Inflammatory macrophage (primary cell): ENCODE measurements around the gene INPP4B.

Source experiments
- DNase-seq, 2 donors: peaks; one replicate each; pipeline ENCODE4 v3.0.0-alpha.2; 2020 to 2022

The INPP4B gene

DNA sequence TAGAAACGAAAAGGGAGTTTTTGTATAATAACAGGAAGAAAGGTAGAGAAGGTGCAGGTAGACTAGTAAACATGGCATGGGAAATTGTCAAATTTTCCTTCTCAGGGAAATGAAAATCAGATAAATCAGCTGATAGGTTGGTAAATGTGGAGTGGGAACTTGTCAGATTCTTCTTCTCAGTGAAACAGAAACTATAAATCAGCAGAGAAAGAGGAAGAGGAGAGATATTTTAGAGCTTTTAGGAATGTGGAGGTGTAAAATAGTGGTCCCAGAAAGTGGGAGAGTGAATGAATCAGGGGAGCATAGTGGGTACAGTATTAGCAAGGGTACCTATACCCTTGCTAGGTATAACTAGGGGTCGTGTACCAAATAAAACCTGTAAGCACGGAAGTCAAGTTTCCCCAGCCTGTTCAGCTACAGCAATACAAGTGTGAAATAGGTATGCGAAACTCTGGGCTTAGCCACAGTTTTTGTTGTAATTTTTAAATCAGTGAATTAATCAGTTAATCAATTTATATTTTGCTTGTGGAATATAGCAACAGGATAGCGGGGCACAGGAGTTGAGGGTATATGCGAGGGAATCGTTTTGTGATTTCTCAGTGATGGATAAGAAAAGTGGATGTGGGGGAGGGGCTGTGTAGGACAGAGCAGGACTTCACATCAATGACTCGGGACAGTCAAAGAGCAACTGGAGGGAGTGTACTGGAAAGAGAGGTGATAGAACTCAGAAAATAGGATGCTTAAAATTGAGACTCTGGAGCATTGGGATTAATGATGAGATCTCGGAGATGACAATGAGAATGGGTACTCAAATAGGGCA is 561.5 kb downstream of the INPP4B start:
- DNase-seq = no peak

DNA sequence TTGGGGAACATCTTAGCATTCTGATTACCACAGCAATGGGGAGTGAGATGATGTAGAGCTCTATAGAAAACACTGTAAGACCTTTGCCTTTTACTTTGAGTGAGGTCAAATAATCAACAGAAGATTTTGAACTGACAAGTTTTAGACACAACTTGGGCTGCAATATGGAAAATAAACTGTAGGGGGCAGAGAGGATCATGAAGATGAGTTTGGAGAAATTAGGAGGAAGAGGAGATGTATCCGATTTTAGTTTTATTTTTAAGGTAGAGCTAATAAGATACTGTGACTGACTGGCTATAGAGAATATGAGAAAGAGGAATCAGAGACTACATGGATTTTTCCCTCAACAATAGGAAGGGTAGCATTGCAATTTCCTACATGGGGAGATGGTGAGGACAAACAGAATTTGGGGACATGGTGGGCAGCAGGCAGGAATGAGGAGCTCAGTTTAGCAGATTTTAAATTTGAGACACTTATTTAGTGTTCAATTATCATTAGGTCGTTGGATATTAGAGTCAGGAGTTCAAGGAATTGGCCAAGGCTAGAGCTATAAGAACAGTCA is 563.1 kb downstream of the INPP4B start:
- peak in 1 of 2 donors; percentile 8 for DNase-seq

DNA sequence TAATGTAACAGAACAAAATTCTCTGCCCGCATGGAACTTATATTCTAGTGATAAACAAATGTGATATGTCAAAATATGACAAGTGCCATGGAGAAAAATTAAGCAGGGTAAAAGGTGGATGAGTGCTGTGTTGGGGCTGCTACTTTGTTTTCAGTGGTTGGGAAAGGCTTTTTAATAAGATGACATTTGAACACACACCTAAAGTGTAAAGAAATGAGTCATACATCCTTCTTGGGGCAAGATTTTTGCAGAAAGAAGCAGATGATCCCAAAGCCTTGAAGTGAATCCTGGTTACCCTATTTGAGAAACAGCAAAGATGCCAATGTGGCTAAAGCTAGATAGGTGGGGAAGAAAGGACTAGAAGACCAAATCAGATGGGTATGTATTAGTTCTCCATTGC is 564.1 kb downstream of the INPP4B start:
- DNase-seq = no peak

DNA sequence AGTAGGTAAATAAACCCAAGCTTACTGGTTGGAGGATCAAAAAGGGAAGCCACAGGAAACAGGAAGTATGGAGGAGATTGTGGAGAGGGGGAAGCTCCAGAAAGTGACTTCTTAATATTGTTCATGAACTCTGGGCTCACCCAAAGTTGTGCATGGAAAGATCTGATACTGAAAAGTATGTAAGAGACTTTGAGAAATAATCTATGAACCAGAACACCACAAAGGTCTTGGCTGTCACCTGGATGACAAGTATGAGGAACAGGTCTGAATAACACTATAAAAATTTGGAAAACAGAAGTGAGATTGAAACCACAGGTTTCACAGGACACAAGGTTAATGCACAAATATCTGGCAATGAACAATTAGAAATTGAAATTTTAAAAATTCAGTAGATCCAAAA is 567.4 kb downstream of the INPP4B start:
- DNase-seq = peak; percentile 4 to 16

DNA sequence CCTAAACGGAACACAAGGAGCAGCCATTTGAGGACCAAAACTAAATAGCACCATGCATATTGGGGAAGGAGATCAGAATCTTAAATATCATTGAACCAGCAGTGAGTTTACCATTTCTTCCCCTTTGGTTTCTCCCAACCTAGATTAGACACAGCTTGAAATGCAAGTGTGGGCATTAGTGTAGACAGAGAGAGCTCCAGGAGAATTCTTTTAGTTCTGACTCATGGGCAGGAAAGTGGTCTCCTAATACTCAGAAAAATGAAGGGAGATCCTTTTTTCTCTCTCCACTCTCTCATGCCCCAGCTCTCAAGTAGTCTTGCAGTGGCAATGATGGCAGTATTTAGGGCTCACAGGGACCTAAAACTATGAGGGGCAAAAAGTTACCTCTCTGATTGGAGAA is 567.9 kb downstream of the INPP4B start:
- no peak for DNase-seq

DNA sequence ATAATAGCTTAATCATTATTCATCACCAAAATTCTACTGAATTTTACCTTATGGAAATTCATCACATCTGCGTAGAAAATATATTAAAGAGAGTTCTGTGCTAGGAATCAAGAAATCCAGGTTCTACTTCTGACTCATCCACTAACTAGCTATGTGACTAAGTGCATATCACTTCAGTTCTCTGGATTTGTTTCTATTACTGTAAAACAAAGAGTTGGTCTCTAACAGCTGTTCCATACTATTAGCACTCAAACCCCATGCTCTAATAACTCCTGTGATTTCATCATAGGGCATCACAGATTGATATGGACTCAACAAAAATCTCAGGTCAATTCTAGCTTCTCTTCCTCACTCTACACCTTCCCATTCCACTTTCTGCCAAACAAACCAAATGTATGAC is 572.0 kb downstream of the INPP4B start:
- no peak for DNase-seq

DNA sequence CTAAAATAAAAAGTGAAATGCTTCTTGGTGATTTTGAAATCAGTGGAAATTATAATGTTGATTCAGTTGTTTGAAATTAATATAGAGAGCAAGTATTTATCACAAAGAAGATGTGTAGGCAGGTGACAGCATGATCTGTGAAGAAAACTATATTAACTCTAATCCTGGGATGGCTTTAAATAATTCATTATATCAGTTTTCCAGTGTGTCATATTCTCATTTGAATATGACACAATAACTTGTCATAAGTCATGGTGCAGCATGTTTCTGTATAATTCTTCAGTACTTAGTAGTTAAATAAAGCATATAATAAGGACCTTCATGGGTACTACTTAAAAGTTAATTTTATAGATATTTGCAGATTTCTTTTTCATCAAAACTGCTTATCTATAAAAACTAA is 573.6 kb downstream of the INPP4B start:
- no peak for DNase-seq

DNA sequence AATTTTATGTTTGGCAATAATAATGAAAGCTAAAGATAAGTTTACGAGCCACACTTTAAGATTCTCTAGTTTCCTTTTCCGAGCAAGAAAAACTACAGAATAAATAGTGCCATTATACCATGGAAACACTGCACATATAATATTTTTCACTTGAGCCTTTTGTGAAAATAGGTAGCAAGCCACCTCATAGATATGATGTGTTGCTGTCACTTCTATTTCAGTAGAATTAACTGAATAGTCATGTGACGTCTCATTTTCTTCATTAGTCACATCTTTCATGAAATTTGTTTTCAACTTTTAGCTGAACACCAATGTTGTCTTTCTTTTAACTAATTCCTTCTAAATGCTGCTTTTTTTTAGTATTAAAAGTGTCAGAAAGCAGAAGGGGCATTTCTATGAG is 574.3 kb downstream of the INPP4B start:
- DNase-seq = no peak

DNA sequence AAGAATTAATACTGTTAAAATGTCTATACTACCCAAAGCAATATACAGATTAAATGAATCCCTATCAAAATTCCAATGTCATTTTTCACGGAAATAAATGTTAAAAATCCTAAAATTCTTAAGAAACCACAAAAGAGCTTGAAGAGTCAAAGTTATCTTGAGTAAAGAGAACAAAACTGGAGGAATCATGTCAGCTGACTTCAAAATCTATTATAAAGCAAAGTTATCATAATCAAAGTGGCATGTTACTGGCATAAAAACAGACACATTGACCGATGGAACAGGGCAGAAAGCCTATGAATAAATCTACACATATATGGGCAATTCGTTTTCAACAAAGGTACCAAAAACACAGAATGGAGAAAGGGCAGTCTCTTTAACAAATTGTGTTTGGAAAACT is 579.0 kb downstream of the INPP4B start:
- no peak for DNase-seq

DNA sequence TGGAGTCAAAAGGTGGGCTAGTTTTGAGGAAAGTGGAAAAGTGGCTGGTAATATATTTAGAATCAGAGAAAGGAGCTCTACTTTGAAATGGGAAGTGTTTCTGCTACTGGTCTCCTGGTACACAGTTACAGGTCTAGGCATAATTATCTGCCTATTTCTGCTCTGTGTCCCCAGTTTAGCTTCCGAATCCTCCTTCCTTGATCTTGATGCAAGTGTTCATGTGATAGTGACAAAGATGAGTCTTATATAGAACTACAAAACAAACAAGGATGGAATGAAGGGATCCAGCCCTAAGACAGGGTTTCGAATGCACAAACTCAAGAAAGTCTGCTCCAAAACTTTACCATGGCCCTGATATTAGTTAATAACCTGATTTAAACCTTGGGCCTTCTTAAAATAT is 580.2 kb downstream of the INPP4B start:
- DNase-seq = no peak

DNA sequence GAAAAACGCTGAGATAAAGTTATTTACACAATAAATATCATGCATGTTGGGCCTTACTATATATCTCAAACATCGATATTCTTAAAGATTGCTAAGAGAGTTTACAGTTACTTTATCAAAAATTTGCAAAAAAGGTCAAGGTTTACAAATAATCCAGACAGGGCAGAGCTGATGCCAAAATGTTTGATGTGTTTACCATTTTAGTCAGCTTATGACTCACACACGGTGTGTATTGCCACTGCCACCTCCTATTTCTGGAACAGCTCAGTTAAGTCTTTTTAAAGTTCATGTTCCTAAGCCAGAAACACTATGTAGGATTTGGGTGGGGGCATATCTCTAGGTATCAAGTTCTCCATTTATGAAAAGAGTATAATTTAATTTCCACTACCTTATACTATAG is 580.6 kb downstream of the INPP4B start:
- DNase-seq = no peak

DNA sequence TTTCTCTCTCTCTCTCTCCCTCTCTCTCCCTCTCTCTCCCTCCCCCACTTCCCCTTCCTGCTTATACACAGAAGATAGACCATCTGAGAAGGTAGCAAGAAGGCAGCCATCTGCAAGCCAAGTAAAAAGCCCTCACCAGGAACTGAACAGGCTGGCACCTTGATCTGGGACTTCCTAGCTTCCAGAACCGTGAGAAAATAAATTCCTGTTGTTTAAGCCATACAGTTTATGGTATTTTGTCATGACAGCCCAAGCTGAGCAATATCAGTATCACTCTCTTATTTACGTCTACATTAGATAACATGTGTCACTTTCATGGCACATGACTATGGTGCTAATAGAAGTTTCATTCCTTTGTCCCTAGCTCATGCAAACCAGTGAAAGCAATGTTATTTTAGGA is 581.1 kb downstream of the INPP4B start:
- DNase-seq = no peak

DNA sequence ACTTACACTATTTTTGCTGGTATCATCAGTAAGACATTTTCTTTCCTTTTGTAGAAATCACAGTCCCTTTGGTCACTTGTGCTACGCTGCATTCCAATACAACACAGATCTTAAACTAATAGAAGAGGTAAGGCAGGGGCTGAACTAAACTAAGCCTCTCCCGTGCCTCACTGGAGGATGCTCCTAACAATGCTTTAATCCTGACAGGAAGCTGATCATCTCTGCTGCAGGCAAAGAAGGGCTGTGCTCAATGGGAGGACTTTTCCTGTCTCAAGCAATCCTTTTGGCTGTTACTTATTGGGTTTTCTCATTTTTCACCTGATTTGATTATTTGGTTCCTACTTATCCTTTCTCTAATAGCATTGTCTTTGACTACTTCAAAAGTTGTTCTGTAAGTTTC is 583.1 kb downstream of the INPP4B start:
- no peak for DNase-seq

DNA sequence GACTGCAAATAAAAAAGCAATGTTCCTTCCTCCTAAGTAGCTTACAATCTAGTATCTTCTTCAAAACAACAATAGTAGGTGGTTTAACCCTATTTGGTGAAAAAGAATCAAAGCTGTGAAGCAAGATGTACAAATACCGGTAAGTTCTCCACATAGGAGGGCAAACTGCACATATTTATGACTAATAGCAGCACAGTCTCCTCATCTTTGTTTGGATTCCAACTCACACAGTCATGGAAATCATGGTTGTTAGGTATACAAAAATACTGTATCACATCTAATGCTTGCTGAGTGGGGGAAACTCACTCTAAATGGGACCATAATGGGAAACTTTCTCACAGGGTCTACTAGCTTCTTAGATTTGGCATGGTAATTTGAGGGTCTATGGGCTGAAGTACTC is 597.2 kb downstream of the INPP4B start:
- DNase-seq = no peak

DNA sequence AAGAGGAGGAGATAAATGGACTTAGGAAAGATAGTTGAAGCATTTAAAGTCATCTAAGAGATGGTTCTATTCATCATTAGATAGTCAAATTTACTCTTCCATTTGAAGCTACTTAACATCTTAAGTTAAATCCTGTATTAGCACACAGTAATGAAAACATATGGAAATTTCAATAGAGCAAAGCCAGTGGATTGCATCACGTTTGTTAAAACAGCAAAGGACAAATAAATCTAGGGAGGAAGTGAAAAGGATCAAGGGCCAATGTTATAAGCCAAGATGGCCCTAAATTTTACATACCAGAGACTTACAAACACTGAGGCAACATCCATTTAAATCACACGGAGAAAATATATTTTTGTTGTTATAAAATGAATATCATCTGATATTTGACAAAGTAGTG is 602.8 kb downstream of the INPP4B start:
- no peak for DNase-seq

DNA sequence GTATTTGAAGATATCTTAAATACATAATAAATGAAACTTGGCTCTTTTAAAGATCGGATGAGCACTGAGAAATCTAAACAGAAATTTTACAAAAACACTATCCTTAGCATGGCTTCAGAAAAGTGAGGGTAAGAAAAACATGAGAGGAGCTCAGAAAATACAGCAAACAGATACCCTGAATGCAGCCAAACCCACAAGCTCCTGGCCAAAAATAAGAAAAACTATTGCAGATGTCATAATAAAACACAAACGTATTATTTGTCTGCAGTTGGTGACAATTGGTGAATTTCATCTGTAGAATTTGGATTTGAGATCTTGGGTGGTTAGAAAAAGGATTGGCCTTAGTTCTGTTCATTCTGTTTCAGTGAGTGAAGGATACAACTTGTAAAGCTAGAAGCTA is 603.9 kb downstream of the INPP4B start:
- DNase-seq = no peak

DNA sequence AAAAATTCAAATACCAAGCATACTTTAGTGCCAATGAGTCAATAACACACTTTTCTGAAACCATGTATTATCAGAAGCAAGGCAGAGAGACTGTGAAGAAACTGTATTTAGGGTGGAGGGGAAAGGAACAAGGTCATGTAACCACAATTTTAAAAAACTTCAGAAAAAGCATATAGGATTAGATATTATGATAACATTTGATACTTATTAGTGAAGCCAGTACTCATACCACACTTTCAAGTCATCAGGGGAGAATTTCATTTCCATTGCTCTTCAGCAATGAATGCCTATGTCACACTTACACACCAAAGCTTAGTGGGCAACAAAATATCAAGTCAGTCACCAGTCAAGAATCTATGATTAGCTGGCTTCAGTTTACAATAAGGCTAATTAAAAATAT is 607.5 kb downstream of the INPP4B start:
- no peak for DNase-seq

DNA sequence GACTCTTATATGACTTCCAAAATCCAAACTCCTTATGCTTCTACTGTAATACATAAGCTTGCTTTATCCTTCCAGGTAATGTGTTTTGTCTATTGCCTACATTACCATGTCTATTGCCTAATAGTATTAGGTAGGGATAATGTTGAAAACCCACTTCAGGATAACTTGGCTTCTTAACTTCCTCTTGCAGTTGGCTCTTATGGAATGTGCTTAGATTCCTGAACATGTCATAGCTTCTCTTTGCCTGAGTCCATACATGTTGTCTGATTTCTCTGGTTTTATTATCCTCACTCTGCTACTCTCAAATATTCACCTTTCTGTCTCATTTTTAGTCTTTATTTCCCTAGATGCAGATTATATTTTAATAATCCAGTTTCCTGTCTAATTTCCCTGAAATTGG is 609.8 kb downstream of the INPP4B start:
- no peak for DNase-seq

DNA sequence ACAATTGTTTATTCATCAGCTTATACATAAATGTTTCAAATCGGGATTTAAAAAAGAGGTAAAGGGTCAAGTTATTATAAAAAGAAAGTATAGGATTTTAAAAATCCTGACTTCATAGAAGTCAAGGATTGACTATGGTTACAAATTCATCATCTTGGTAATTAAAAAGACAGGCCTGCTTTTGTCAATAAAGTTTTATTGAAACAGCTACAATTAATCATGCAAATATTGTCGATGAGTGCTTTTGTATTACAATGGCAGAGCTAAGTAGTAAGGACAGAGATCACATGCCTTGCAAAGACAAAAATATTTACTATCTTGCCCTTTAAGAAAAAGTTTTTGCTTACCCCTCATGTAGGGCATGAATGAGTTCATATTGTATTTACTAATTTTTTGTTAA is 614.3 kb downstream of the INPP4B start:
- no peak for DNase-seq

DNA sequence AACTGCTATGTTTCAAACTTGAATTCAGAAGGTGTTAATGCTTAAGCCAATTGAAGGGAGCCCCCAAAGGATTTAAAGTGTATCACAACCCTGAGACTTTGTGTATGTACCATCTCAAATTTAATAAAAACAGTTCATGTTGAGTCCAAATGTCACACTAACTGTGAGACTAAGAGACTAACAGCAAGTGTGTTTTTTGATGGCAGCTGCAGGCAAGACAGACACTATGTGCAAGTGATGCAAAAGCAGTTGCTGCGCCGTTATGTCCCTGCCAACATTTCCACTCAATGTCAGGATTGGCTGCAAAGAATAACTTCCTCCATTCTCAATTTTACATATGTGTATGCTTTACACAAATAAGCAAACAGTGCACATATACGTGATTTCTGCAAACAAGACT is 615.1 kb downstream of the INPP4B start:
- DNase-seq = no peak

DNA sequence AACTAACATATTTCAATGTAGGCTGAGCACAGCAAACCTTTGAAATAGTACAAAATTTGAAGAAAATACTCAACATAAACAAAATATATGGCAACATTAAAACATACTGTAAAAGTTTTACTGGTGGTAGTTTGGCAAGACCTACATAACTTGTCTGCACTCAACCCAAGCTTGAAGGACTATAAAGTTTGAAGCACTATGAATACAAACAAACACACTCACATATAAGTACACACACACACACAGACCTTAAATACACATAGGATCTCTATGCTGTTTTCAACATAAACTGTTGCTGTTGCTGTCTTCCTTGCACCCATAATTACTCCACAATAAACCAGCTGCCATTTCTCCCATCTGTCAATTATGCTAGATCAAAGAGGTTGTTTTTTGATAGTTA is 620.1 kb downstream of the INPP4B start:
- no peak for DNase-seq

DNA sequence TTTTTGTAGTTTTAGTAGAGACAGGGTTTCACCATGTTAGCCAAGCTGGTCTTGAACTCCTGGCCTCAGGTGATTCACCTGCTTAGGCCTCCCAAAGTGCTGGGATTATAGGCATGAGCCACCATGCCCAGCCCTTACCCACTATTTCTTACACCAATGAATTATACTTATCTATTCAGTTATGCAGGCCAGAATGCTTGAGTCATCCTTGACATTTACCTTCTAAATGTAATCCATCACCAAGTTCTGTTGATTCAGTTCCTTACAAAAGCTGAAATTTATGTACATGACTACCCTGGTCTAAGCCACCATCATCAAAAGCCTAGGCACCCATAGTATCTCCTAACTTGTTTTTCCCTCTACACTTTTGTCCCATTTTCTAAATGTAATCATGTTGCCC is 624.0 kb downstream of the INPP4B start:
- DNase-seq = no peak

DNA sequence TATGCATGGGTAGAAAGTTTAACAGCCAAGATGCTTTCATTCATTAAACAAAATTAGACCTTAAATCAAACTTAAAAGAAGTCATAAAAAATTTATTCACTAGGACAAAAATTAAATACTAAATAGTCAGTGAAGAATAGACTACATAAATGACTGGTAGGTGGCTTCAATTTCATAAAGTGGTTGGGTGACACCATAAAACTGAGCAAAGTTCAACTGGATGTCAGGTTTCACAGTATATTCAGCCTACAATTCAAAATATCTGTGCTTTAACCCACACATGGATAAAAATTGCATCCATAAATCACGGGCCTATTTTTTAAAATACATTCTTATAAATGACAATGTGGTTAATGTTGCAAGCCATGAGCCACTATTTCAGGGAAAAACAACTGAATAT is 627.4 kb downstream of the INPP4B start:
- DNase-seq = no peak

DNA sequence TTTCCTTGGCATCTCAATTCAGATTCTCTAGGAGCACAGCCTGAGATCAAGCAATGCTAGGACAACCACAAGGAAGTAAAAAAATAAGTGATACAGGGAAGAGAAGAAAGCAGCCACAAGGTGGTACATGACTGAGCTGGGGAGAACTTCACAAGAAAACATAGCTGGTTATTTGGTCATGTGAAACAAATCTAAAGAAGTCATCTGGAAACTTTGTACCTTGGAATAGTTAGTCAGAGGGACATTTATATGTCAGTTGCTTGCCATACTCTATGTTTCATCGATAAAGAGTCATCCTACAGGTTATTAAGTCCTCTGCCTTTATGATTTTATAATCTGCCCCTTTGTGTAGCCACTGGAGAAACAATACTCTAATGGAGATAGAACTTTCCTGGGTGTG is 634.7 kb downstream of the INPP4B start:
- DNase-seq = no peak

DNA sequence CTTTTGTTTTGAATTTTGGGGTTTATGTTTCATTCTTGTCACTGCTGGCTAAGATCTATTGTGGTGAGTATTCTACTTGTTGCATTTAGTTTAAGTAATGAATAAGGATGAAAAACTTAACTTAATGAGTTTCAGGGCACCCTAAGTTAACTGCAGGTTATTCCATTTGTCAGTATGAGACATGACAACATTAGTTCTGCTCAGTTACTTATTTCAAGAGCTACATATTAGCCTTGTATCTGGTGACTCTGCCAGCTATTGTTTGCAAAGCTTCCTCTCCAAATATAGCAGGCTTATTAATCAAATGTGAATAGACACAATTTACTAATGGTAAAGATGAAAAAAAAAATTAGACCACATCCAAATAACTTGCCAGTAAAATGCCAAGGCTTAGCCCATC is 642.6 kb downstream of the INPP4B start:
- no peak for DNase-seq
